HepG2 (cell line): Measurements from ENCODE around the gene SLC25A33. TPM values are rescaled to one million over a fixed set of nuclear protein-coding genes. Genes with fewer than 3 reads are reported as not detected.
A peak's percentile ranks its signal among the peaks of the same experiment; 100 is the strongest.

Source experiments
- ETV5 ChIP-seq: IDR thresholded peaks from 2 replicates; pipeline ENCODE4 v1.6.1; 2018; ENCODE audit warnings: missing biosample characterization, missing genetic modification reagents, inconsistent platforms, borderline replicate concordance
- HIVEP1 ChIP-seq: sonication (generic); formaldehyde crosslinking; IDR thresholded peaks from 2 replicates; pipeline ENCODE4 v1.4.0; 2020; ENCODE audit warnings: mild to moderate bottlenecking, missing genetic modification reagents
- MAZ ChIP-seq, 2 experiments: sonication (generic) in 1 of 2; formaldehyde crosslinking in 1 of 2; IDR thresholded peaks; 2 replicates each; pipeline versions ENCODE4 v1.5.0 to v1.6.1; 2012 to 2020; ENCODE audit warnings: low read depth in 2 of 2, mild to moderate bottlenecking in 2 of 2, borderline replicate concordance in 1 of 2, improper control_type of control experiment in 1 of 2, low read length in 1 of 2, missing genetic modification reagents in 1 of 2, moderate library complexity in 1 of 2
- MXI1 ChIP-seq: IDR thresholded peaks from 3 replicates; pipeline ENCODE4 v1.6.1; 2012; ENCODE audit warnings: low read depth, low read length, inconsistent platforms, borderline replicate concordance
- MYNN ChIP-seq: sonication (generic); formaldehyde crosslinking; IDR thresholded peaks from 2 replicates; pipeline ENCODE4 v1.4.0; 2020; ENCODE audit warnings: mild to moderate bottlenecking, low read depth, missing genetic modification reagents
- RFX1 ChIP-seq: fragments of 450-650 bp; IDR thresholded peaks from 2 replicates; pipeline ENCODE4 v1.6.1; 2017
- SALL1 ChIP-seq: sonication (generic); formaldehyde crosslinking; IDR thresholded peaks from 2 replicates; pipeline ENCODE4 v1.8.0; 2022; ENCODE audit warnings: mild to moderate bottlenecking, missing genetic modification reagents
- SIX4 ChIP-seq: sonication (generic); formaldehyde crosslinking; IDR thresholded peaks from 2 replicates; pipeline ENCODE4 v1.4.0; 2020; ENCODE audit warnings: missing genetic modification reagents
- SKI ChIP-seq: fragments of 450-650 bp; IDR thresholded peaks from one replicate; pipeline ENCODE4 v1.6.1; 2018; ENCODE audit warnings: mild to moderate bottlenecking; ENCODE audit not compliant: partially characterized antibody
- SP1 ChIP-seq, 2 experiments: fragments of 450-650 bp in 1 of 2; sonication (generic) in 1 of 2; formaldehyde crosslinking in 1 of 2; IDR thresholded peaks; 2 replicates each; pipeline versions ENCODE4 v1.4.0 to v1.6.1; 2016 to 2020; ENCODE audit warnings: missing genetic modification reagents in 1 of 2
- SP4 ChIP-seq: sonication (generic); formaldehyde crosslinking; IDR thresholded peaks from 2 replicates; pipeline ENCODE4 v1.8.1; 2023; ENCODE audit warnings: mild to moderate bottlenecking, missing genetic modification reagents
- SP5 ChIP-seq: IDR thresholded peaks from 2 replicates; pipeline ENCODE4 v1.6.1; 2016; ENCODE audit warnings: low read depth, borderline replicate concordance
- ZFP82 ChIP-seq: sonication (generic); formaldehyde crosslinking; IDR thresholded peaks from 2 replicates; pipeline ENCODE4 v1.5.1; 2020; ENCODE audit warnings: mild to moderate bottlenecking, missing genetic modification reagents, borderline replicate concordance
- ZNF121 ChIP-seq: sonication (generic); formaldehyde crosslinking; IDR thresholded peaks from 2 replicates; pipeline ENCODE4 v1.5.0; 2020; ENCODE audit warnings: mild to moderate bottlenecking, missing genetic modification reagents
- ZNF274 ChIP-seq: sonication (generic); formaldehyde crosslinking; IDR thresholded peaks from 2 replicates; pipeline ENCODE4 v1.5.1; 2020; ENCODE audit warnings: mild to moderate bottlenecking, missing genetic modification reagents
- ZNF577 ChIP-seq: sonication (generic); formaldehyde crosslinking; IDR thresholded peaks from 2 replicates; pipeline ENCODE4 v1.4.0; 2020; ENCODE audit warnings: mild to moderate bottlenecking, low read depth, missing genetic modification reagents, borderline replicate concordance
- ZNF607 ChIP-seq: sonication (generic); formaldehyde crosslinking; IDR thresholded peaks from 2 replicates; pipeline ENCODE4 v1.5.1; 2020; ENCODE audit warnings: missing genetic modification reagents, mild to moderate bottlenecking, borderline replicate concordance
- ZNF749 ChIP-seq: sonication (generic); formaldehyde crosslinking; IDR thresholded peaks from 2 replicates; pipeline ENCODE4 v1.8.0; 2022; ENCODE audit warnings: mild to moderate bottlenecking, missing genetic modification reagents, moderate library complexity, borderline replicate concordance
- ZNF782 ChIP-seq: sonication (generic); formaldehyde crosslinking; IDR thresholded peaks from 2 replicates; pipeline ENCODE4 v1.4.0; 2020; ENCODE audit warnings: missing genetic modification reagents, mild to moderate bottlenecking, borderline replicate concordance
- ZSCAN21 ChIP-seq: sonication (generic); formaldehyde crosslinking; IDR thresholded peaks from 2 replicates; pipeline ENCODE4 v1.8.0; 2022; ENCODE audit warnings: mild to moderate bottlenecking, missing genetic modification reagents, moderate library complexity, borderline replicate concordance
- polyA plus RNA-seq, 8 experiments: library from polyadenylated mRNA; depleted of rRNA in 3 of 8; stranded (reverse) in 7 of 8; unstranded in 1 of 8; fragments of >200 nt; fragmentation: Illumina TruSeq in 4 of 8; extraction: Trizol in 4 of 8; gene quantifications; 2 replicates each; pipeline versions ENCODE4 v1.2.1 to v1.2.3, GENCODE V29; 2011 to 2016; ENCODE audit warnings: low read depth in 4 of 8, missing spikeins in 1 of 8, mixed read lengths in 1 of 8; ENCODE audit not compliant: insufficient read depth in 1 of 8
- total RNA-seq, 5 experiments: library from RNA; depleted of rRNA; stranded (reverse); fragments of >200 nt; fragmentation: Illumina TruSeq; extraction: Trizol; gene quantifications; 2 replicates each; pipeline ENCODE4 v1.2.3, GENCODE V29; 2016; ENCODE audit warnings: low read depth in 1 of 5
- TF ChIP-seq, protein P1 (sequence below): sonication (generic); formaldehyde crosslinking; IDR thresholded peaks from 2 replicates; pipeline ENCODE4 v1.5.1; 2020; ENCODE audit warnings: missing genetic modification reagents, mild to moderate bottlenecking, borderline replicate concordance
- TF ChIP-seq, protein P2 (sequence below): sonication (generic); formaldehyde crosslinking; IDR thresholded peaks from 2 replicates; pipeline ENCODE4 v1.4.0; 2020; ENCODE audit warnings: missing genetic modification reagents
- TF ChIP-seq, protein P3 (sequence below), 2 experiments: fragments of 450-650 bp in 1 of 2; sonication (generic) in 1 of 2; formaldehyde crosslinking; IDR thresholded peaks; 2 replicates each; pipeline versions ENCODE4 v1.5.0 to v1.8.0; 2020 to 2022; ENCODE audit warnings: mild to moderate bottlenecking in 1 of 2, missing genetic modification reagents in 1 of 2
- TF ChIP-seq, protein P4 (sequence below): sonication (generic); formaldehyde crosslinking; IDR thresholded peaks from 2 replicates; pipeline ENCODE4 v1.4.0; 2020; ENCODE audit warnings: missing genetic modification reagents

SLC25A33 gene
- total and polyA plus RNA-seq, 2 of the 13 experiments (the other 11 are each of a cell fraction or from before 2014, with no cell fraction given), result 15.4 to 50.3 TPM

DNA sequence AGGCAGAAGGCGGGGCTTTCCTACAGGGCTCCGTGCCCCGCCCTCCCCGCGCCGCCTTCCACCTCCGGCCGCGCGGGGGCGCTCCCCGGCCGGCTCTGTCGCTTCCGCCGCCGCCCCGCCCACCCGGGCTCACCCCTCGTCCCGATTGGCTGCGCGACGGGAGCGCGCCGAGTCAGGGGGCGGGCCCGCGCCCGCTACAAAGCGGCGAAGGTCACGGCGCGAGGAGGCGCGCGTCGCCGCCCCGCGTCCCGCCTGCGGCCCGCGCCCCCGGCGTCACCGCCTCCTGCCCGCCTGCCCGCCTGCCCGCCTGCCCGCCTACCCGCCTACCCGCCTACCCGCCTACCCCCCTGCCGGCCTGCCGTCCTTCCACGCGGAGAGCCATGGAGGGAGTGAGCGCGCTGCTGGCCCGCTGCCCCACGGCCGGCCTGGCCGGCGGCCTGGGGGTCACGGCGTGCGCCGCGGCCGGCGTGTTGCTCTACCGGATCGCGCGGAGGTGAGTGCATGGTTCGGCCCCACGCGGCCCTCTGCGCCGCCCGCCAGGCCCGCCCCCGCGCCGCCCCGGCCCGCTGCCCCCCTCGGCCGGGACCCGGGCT is 49.4 kb downstream of the SLC25A33 start, which contains the start of gene TMEM201 (continued):
- TF ChIP-seq ZFP82 (CRISPR knock-in tag), result peak; percentile 49; the same call in 1 of the 2 replicates
- peak; percentile 66; the same call in 1 of the 3 replicates for TF ChIP-seq MXI1
- TF ChIP-seq ETV5 (CRISPR knock-in tag), result peak; percentile 59; the same call in 1 of the 2 replicates
- no peak for TF ChIP-seq ZNF577 (CRISPR knock-in tag)
- peak; percentile 59 for TF ChIP-seq SKI
- TF ChIP-seq SP4, result peak; percentile 82
- no peak for TF ChIP-seq SIX4 (CRISPR knock-in tag)
- TF ChIP-seq ZSCAN21 (CRISPR knock-in tag), result peak; percentile 54; the same call in 1 of the 2 replicates
- TF ChIP-seq, protein P1, sequence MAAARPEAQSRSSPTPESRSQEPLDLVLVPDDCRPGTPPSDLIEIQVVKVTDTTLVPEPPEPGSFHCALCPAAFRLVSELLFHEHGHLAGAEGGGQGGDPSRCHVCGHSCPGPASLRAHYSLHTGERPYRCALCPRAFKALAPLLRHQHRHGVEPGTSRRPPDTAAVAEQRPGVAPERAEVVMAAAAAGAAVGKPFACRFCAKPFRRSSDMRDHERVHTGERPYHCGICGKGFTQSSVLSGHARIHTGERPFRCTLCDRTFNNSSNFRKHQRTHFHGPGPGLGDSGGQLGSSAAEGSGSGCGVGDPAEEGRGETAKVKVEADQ (CRISPR knock-in tag), result no peak
- no peak for TF ChIP-seq ZNF121 (CRISPR knock-in tag)
- TF ChIP-seq ZNF607, result no peak
- TF ChIP-seq RFX1, result no peak
- no peak for TF ChIP-seq SP1 (IDR thresholded peaks at IDR 0.05)
- TF ChIP-seq SP1 (CRISPR knock-in tag; IDR thresholded peaks at IDR 0.05), result peak; percentile 62
- TF ChIP-seq, protein P2, sequence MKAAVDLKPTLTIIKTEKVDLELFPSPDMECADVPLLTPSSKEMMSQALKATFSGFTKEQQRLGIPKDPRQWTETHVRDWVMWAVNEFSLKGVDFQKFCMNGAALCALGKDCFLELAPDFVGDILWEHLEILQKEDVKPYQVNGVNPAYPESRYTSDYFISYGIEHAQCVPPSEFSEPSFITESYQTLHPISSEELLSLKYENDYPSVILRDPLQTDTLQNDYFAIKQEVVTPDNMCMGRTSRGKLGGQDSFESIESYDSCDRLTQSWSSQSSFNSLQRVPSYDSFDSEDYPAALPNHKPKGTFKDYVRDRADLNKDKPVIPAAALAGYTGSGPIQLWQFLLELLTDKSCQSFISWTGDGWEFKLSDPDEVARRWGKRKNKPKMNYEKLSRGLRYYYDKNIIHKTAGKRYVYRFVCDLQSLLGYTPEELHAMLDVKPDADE, result no peak
- TF ChIP-seq, protein P3, sequence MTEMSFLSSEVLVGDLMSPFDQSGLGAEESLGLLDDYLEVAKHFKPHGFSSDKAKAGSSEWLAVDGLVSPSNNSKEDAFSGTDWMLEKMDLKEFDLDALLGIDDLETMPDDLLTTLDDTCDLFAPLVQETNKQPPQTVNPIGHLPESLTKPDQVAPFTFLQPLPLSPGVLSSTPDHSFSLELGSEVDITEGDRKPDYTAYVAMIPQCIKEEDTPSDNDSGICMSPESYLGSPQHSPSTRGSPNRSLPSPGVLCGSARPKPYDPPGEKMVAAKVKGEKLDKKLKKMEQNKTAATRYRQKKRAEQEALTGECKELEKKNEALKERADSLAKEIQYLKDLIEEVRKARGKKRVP (CRISPR knock-in tag; IDR thresholded peaks at IDR 0.05), result no peak
- peak; percentile 85 for TF ChIP-seq MAZ (IDR thresholded peaks at IDR 0.05; ENCODE audit: borderline replicate concordance, low read depth, low read length)
- peak; percentile 69 for TF ChIP-seq MAZ (CRISPR knock-in tag; IDR thresholded peaks at IDR 0.05; ENCODE audit: low read depth)
- TF ChIP-seq SALL1 (CRISPR knock-in tag), result peak; percentile 52
- TF ChIP-seq ZNF749 (CRISPR knock-in tag), result 0 out of 2 replicates have a peak, but pooled peaks have one; percentile 52
- peak; percentile 65 for TF ChIP-seq SP5
- no peak for TF ChIP-seq ZNF782 (CRISPR knock-in tag)
- TF ChIP-seq MYNN (CRISPR knock-in tag), result no peak
- TF ChIP-seq, protein P4, sequence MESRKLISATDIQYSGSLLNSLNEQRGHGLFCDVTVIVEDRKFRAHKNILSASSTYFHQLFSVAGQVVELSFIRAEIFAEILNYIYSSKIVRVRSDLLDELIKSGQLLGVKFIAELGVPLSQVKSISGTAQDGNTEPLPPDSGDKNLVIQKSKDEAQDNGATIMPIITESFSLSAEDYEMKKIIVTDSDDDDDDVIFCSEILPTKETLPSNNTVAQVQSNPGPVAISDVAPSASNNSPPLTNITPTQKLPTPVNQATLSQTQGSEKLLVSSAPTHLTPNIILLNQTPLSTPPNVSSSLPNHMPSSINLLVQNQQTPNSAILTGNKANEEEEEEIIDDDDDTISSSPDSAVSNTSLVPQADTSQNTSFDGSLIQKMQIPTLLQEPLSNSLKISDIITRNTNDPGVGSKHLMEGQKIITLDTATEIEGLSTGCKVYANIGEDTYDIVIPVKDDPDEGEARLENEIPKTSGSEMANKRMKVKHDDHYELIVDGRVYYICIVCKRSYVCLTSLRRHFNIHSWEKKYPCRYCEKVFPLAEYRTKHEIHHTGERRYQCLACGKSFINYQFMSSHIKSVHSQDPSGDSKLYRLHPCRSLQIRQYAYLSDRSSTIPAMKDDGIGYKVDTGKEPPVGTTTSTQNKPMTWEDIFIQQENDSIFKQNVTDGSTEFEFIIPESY, result no peak
- no peak for TF ChIP-seq HIVEP1 (CRISPR knock-in tag)
- TF ChIP-seq ZNF274 (CRISPR knock-in tag), result no peak
